ENCODE measurements around the gene STIP1.

- TF ChIP-seq POLR2AphosphoS5 (IDR thresholded peaks at IDR 0.05; ENCODE audit: borderline replicate concordance, low read depth, low read length) (no peak), EZH2 (IDR thresholded peaks at IDR 0.05) (no peak), FOXP2 (optimal IDR thresholded peaks at IDR 0.05; ENCODE audit: control extremely low read depth, extremely low read length, insufficient read depth) (no peak)
Observed at GRCh38 chr11:64231546-64231945, 45.6 kb downstream of the STIP1 start.

Measured in SK-N-MC (cell line).